SKM-1 treated with dmso at 0.1 percent for 144 hours (cell line): ENCODE data around the gene MEPCE.
A peak's percentile ranks its signal among the peaks of the same experiment; 100 is the strongest.

Experiments used
- DNase-seq: peaks from one replicate; lab custom pipeline; 2025; ENCODE audit not compliant: unreplicated experiment; lab: John Stamatoyannopoulos, UW

MEPCE gene

DNA sequence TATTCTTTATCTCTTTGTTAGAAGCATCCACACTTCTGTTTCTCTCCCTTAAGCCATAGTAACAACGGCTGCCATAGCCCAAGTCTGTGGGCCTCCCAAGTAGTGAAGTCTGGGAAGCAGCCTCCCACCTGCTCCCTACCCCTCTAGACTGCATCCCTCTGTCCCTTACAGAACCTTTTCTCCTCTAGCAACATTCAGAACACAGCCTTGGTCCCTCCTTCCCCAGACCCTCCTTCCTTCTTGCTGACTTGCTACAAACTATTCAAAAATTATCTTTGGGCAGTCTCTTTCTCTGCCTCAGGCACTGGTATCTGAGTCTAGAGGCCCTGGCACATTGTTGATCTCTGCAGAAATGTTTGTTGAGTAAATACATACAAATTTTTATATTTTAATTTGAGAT, 51.8 kb downstream of the MEPCE start:
- DNase-seq: no peak

DNA sequence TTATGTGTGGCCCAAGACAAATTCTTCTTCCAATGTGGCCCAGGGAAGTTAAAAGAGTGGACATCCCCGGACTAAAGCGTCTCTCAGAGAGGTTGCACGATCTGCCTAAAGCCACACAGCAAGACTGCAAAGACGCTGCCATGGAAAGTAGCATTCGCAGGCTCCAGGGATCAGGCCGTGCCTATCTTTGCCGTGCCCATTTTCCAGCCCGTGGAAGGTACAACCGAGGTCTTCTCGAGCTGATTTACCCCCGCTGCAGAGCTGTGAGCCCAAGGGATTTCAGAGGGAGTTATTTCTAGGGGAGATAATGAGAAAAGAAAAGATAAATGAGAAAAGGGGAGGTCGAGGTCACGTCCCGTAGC, 53.1 kb downstream of the MEPCE start:
- DNase-seq: no peak

DNA sequence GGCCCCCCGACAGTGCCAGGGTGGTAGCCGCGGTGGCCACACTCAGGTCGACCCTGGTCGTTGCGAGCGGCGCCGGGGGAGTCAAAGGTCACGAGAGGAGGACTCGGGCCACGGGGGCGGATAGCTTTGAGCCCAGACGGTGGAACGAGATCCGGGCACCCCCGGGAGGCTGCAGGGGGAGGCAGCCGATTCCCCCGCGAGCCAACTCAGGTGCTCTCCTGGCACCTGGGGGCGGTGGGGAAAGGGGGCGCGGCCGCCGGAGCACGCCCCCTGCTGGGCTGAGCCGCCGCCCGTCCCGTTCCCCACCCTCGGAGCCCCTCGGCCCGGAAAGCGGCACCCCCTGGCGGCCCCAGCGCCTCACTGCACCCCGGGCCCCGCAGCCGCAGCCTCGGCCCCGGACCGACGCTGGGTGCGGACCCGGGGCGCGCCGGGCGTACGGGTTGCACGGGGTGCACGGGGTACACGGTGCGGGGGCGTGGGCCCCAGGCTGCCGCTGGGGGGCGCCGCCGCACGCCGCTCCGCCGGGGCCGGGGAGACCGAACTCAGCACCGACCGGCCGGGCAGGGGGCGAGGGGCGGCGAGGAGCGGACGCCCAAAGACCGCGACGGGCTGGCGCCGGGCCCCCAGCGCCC, 53.6 kb downstream of the MEPCE start:
- peak; percentile 52 for DNase-seq
